ENCODE measurements around the gene TBC1D24. TPM values are rescaled to one million over a fixed set of nuclear protein-coding genes. Genes with fewer than 3 reads are reported as not detected.

The TBC1D24 gene
- total RNA-seq, 2 donors from 2014 or later, result 9.6 to 10.5 TPM

GRCh38 chr16:2515180-2515851 lies 40.4 kb downstream of the TBC1D24 start:
- no peaks in the 10 kb centered on the region for H3K36me3 ChIP-seq
- no peaks in the 10 kb centered on the region for H3K27me3 ChIP-seq
- no peak for DNase-seq (ENCODE audit: low spot score)
- peak overlapping the region; percentile 98 to 99 for H3K27ac ChIP-seq
- TF ChIP-seq, protein P1, sequence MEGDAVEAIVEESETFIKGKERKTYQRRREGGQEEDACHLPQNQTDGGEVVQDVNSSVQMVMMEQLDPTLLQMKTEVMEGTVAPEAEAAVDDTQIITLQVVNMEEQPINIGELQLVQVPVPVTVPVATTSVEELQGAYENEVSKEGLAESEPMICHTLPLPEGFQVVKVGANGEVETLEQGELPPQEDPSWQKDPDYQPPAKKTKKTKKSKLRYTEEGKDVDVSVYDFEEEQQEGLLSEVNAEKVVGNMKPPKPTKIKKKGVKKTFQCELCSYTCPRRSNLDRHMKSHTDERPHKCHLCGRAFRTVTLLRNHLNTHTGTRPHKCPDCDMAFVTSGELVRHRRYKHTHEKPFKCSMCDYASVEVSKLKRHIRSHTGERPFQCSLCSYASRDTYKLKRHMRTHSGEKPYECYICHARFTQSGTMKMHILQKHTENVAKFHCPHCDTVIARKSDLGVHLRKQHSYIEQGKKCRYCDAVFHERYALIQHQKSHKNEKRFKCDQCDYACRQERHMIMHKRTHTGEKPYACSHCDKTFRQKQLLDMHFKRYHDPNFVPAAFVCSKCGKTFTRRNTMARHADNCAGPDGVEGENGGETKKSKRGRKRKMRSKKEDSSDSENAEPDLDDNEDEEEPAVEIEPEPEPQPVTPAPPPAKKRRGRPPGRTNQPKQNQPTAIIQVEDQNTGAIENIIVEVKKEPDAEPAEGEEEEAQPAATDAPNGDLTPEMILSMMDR (IDR thresholded peaks at IDR 0.05), result no peak
- H3K9me3 ChIP-seq, result no peaks in the 10 kb centered on the region
- H3K4me3 ChIP-seq, result peak overlapping the region; percentile 91 to 98
- peaks cover 0 to 76% of the 10 kb centered on the region in 2 donors for H3K4me1 ChIP-seq

DNA sequence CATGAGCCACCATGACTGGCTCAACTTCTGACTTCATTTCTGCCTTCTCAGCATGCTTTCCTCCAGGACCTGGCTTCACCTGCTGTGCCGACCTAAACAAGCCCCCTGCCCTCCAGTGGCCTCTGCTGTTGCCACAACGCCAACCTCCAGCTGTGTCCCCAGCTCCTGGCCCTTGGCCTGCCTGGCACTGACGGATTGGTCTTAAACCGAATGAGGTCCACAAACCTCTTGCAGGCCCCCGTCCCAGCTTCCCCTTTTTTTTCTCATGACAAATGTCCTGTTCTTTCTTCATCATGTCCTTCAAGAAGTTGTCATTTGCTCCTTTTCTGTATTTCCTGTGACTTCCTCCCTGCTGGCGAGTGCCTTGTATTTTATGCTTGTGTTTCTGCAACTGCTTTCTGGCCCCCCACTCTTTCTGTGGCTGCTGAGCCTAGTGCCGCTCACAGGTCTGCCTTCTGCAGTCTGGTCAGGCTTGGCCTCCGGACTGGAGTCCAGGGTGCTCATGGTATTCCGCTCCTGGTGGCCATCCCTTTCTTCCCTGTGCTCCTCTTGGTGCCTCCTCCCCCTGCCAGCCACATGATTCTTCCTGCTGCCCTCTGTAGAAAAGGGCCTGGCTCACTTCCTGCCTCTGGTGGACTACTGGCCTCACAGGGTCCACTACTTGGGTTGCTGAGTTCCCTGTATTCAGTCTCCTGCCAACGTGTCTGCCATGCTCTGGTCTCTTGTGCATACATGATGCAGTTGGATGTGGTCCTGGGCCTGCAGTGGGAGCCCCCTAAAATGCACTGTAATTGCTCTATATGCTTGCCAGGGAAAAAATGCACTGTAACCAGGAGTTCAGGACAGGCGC lies 41.7 kb downstream of the TBC1D24 start:
- H3K4me3 ChIP-seq, result peak overlapping the region in 1 of 2 donors; percentile 19
- no peaks in the 10 kb centered on the region for H3K36me3 ChIP-seq
- no peak for DNase-seq (ENCODE audit: low spot score)
- peak overlapping the region; percentile 98 to 99 for H3K27ac ChIP-seq
- no peaks in the 10 kb centered on the region for H3K27me3 ChIP-seq
- TF ChIP-seq, protein P1 (IDR thresholded peaks at IDR 0.05), result no peak
- peaks cover 0 to 80% of the 10 kb centered on the region in 2 donors for H3K4me1 ChIP-seq
- no peaks in the 10 kb centered on the region for H3K9me3 ChIP-seq

GRCh38 chr16:2517954-2518605 lies 43.2 kb downstream of the TBC1D24 start:
- TF ChIP-seq, protein P1 (IDR thresholded peaks at IDR 0.05), result no peak
- peaks cover 0 to 67% of the 10 kb centered on the region in 2 donors for H3K4me1 ChIP-seq
- H3K27me3 ChIP-seq, result no peaks in the 10 kb centered on the region
- peaks cover 2% of the 10 kb centered on the region for H3K36me3 ChIP-seq
- H3K9me3 ChIP-seq, result no peaks in the 10 kb centered on the region
- peak overlapping the region; percentile 1 to 98 for H3K27ac ChIP-seq
- DNase-seq (ENCODE audit: low spot score), result no peak
- no peak overlapping the region for H3K4me3 ChIP-seq

GRCh38 chr16:2518823-2519710 lies 44.1 kb downstream of the TBC1D24 start:
- no peak for DNase-seq (ENCODE audit: low spot score)
- peak overlapping the region; percentile 83 to 98 for H3K27ac ChIP-seq
- no peaks in the 10 kb centered on the region for H3K27me3 ChIP-seq
- H3K9me3 ChIP-seq, result no peaks in the 10 kb centered on the region
- peak overlapping the region in 1 of 2 donors; percentile 71 for H3K4me3 ChIP-seq
- TF ChIP-seq, protein P1 (IDR thresholded peaks at IDR 0.05), result no peak
- peaks cover 12% of the 10 kb centered on the region for H3K36me3 ChIP-seq
- peaks cover 0 to 63% of the 10 kb centered on the region in 2 donors for H3K4me1 ChIP-seq

GRCh38 chr16:2519711-2520080 lies 44.8 kb downstream of the TBC1D24 start:
- H3K4me1 ChIP-seq, result peaks cover 0 to 63% of the 10 kb centered on the region in 2 donors
- H3K27ac ChIP-seq, result peak overlapping the region; percentile 83 to 98
- peak overlapping the region; percentile 17 to 71 for H3K4me3 ChIP-seq
- H3K9me3 ChIP-seq, result no peaks in the 10 kb centered on the region
- TF ChIP-seq, protein P1 (IDR thresholded peaks at IDR 0.05), result no peak
- H3K36me3 ChIP-seq, result peaks cover 18% of the 10 kb centered on the region
- H3K27me3 ChIP-seq, result no peaks in the 10 kb centered on the region
- DNase-seq (ENCODE audit: low spot score), result no peak
